HG03460 (cell line): Measurements from ENCODE around the gene TPI1.

Experiments
- ATAC-seq: cut with Tn5 transposase; IDR thresholded peaks from one replicate; pipeline ENCODE4 v1.9.1; 2021; ENCODE audit not compliant: unreplicated experiment

Gene TPI1

DNA sequence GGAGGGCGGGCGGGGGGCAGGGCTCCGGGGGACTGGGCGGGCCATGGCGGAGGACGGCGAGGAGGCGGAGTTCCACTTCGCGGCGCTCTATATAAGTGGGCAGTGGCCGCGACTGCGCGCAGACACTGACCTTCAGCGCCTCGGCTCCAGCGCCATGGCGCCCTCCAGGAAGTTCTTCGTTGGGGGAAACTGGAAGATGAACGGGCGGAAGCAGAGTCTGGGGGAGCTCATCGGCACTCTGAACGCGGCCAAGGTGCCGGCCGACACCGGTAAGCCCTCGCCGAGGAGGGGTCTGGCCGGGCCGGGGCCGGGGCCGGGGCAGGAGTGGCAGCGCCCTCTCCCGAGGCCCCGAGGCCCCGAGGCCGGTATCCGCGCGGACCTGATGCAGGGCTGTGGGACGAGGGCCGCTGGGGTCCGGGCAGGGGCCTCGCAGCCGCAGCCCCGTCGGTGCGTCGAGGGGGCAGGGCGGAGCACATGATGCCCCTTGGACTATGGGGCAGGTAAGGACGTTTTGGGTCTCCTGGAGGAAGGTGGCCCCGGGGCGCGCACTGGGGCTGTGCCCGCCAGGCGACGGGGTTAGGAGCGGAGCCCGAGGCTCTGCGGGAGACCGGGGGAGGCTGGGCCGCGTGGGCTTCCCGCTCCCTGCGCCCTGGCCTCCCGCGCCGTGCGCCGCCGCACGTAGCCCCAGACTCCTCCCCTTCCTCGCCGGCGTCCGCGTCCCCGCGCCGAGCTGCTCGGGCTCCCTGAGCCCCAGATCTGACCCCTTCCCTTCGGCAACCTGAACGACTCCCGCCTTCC, at the start of gene TPI1:
TPI1 (plus strand) TSS at position 119 of the 798 bp plus-strand sequence; CDS start at position 155, 36 bp downstream.
- ATAC-seq, result peak; percentile 63

DNA sequence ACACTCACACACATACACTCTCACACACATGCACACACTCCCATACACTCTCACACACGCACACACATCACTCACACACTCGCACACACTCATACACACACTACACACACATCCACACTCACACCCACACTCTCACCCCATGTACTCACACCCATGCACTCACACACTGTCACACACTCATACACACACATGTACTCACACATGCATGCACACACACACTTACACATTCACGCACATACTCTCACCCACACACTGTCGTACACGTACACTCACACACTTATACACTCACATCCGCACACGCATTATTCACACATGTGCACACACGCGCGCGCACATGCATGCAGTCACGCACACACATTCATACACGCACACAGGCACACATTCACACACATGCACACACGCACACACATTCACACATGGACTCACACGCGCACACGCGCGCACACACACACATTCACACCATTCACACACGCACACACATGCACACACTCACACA, 49.6 kb upstream of the TPI1 start:
- ATAC-seq, result no peak

DNA sequence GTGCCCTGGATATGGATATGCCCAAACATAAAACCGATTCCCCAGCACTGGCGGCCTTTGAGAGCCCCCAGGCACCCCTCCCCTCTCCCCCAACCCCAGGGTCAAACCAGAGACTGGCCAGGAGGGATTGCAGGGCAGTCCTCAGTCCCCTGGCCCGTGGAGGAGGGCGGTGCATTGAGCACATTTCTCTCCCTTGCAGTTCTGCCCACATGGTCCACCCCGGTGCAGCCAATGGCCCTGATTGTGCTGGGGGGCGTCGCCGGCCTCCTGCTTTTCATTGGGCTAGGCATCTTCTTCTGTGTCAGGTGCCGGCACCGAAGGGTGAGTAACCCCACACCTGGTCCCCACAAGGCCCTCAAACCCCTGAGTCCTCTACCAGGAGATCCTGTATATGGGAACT, 49.1 kb upstream of the TPI1 start:
- ATAC-seq, result no peak

DNA sequence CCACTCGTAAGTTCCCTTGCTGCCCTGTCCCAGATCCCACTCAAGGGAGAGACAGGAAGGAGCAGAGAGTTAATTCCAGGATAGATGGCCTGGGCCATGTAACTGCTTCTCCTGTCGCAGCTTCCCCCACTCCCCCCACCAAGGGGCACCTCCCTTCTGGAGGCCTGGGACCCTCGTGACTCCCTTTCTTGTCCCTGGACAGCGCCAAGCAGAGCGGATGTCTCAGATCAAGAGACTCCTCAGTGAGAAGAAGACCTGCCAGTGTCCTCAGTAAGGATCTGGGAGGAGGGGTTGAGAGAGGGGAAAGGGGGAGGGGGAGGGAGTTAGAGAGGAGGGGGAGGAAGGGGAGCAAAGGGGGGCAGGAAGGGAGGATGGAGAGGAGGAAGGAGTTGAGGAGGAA, 48.7 kb upstream of the TPI1 start:
- no peak for ATAC-seq

DNA sequence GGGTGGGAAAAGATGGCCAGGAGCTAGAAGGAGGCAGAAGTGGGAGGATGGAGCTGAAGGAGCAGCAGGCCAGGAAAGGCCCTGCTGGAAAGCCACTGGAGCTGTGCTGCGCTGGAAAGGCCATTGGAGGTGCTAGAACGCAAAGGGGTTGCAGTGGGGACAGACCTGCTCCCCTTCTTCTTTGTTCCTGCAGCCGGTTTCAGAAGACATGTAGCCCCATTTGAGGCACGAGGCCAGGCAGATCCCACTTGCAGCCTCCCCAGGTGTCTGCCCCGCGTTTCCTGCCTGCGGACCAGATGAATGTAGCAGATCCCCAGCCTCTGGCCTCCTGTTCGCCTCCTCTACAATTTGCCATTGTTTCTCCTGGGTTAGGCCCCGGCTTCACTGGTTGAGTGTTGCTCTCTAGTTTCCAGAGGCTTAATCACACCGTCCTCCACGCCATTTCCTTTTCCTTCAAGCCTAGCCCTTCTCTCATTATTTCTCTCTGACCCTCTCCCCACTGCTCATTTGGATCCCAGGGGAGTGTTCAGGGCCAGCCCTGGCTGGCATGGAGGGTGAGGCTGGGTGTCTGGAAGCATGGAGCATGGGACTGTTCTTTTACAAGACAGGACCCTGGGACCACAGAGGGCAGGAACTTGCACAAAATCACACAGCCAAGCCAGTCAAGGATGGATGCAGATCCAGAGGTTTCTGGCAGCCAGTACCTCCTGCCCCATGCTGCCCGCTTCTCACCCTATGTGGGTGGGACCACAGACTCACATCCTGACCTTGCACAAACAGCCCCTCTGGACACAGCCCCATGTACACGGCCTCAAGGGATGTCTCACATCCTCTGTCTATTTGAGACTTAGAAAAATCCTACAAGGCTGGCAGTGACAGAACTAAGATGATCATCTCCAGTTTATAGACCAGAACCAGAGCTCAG, 48.0 kb upstream of the TPI1 start:
- ATAC-seq, result no peak

DNA sequence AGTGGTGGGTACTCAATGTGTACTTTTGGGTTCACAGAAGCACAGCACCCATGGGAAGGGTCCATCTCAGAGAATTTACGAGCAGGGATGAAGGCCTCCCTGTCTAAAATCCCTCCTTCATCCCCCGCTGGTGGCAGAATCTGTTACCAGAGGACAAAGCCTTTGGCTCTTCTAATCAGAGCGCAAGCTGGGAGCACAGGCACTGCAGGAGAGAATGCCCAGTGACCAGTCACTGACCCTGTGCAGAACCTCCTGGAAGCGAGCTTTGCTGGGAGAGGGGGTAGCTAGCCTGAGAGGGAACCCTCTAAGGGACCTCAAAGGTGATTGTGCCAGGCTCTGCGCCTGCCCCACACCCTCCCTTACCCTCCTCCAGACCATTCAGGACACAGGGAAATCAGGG, 47.2 kb upstream of the TPI1 start:
- no peak for ATAC-seq

DNA sequence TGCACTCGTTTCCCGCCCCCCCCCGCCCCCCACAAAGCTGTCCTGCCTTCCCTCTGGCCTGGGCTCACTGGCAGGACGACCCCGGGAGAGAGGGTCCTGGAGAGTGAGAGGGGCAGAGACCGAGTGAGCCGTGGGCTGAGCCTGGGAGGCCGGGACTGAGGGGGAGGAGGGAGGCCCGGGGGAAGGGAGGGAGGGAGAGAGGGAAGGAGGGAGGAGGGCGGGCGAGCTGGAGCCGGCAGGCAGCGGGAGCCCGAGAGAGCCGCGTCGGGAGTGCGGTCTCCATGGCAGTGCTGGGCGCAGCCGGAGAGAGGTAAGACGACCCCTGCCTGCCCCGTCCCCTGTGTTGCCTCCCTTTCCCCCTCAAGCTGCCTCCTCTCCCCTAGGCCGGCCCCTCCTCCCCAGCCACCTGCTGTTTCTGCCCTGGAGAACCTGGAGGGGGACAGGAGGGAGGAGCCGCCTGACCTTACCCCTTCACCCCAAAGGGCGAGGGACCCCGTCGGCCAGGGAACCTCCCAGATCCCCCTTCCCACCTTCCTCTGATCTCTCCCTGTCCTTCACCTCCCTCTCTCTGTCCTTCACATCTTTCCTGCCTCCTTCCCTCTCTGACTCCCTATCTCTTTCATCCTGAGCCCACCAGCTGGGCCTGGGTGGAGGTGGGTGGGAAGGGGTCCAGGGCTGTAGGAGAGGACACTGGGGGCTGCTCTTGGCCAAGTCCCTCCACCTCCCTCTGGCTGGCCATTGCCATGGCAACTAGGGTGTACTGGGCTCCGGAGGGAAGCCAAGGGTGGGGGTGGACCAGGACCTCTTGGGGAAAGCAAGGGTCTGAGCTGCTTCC, 45.5 kb upstream of the TPI1 start, which contains the start of gene GPR162:
GPR162 (plus strand) TSS at position 231 of the 835 bp plus-strand sequence. CDS start 2,078 bp downstream, outside the sequence.
- no peak for ATAC-seq

DNA sequence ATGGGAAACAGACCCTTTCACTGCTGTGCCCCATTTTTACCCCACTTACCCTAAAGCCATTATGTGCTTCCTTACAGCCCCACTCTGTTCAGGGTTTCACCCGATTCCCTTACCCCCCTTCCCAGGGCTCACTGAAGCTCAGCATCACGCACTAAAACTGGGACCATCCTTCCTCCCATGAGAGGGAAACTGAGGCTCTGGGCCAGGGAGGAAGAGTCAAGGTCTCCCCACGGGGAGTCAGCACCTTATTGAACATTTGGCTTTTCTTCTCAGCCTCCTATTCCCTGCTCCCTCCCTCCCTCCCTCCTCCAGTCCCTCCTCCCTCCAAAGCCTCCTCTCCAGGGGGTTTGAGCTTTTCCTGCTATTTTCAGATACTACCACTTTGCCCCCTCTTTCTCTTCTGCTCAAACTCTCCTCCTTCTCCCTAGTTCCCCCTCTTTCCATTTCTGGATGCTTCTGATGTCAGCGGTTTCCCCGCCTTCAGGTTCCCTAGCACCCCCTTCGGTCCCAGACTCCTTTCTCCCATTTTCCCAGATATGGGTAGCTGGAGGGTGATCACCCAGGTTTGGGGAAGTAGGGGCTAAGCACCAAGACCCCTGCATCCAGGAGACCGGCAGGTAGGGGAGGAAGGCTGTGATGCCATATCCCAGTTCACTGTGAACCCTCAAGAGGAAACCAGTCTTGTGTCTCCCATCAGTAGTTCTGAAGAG, 44.8 kb upstream of the TPI1 start:
- no peak for ATAC-seq

DNA sequence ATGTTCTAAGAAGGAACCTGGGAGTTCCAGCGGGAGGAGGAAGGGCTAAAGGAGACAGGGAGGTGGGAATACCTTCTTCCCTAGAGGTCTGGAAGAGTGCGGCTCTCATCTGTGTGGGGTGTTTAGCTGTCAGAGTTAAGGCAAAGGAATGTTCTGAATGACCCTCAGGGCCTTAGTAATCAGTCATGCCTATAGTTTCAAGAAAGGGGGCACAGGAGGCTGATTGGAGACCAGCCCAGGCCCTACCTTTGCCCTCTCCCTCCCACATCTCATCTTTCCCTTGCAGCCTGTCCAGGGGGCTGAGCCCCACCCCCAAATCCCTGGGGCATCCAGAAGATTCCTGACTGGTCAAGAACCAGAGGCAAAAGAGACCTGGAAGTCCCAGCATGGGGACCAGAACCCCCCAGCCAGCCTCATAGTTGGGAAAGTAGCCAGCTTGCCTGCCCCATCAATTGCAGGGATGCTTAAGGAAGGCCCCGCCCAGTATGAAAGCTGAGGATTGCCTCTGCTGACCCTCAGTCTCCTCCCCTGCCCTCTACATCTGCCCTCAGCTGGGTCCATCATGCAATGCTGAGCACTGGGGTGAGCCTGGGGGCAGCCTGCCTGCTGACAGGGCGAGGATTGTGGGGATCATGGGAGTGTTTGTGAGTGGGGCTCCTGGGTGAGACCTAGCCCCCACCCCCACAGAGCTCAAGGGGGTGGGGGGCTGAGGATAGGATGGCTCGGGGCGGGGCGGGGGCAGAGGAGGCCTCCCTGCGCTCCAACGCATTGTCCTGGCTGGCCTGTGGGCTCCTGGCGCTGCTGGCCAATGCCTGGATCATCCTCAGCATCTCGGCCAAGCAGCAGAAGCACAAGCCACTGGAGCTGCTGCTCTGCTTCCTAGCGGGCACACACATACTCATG, 43.9 kb upstream of the TPI1 start:
- no peak for ATAC-seq

DNA sequence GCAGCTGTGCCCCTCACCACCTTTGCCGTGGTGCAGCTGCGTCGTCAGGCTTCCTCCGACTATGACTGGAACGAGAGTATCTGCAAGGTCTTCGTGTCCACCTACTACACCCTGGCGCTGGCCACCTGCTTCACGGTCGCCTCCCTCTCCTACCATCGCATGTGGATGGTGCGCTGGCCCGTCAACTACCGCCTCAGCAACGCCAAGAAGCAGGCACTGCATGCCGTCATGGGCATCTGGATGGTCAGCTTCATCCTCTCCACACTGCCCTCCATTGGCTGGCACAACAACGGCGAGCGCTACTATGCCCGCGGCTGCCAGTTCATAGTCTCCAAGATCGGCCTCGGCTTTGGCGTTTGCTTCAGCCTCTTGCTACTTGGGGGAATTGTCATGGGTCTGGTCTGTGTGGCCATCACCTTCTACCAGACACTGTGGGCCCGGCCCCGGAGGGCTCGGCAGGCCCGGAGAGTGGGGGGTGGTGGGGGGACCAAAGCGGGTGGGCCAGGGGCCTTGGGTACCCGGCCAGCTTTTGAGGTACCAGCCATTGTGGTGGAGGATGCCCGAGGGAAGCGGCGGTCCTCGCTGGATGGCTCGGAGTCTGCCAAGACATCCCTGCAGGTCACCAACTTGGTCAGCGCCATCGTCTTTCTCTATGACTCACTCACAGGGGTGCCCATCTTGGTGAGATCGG, 43.1 kb upstream of the TPI1 start:
- no peak for ATAC-seq

DNA sequence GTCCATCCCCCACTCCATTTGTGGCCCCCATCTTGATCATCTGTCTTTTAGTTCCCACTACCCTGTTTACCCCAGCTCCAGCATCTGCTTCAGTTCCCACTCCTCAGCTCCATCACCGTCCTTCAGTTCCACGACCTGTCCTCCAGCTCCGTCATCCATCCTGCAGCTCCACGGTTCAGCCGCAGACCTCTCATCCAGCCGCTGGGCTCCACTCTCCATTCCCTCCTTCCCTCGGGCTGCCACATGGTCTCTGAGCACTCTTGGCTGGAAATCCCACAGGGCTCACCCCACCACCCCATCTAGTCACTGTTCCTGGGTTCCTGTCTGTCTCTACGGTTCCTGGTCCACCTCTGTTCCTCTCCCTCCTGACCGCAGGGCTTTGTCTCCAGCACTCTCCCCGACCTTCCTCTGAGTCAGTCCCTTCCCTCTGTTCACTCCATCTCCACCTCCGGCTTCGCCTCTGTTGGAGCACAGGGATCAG, 42.4 kb upstream of the TPI1 start:
- ATAC-seq, result no peak

DNA sequence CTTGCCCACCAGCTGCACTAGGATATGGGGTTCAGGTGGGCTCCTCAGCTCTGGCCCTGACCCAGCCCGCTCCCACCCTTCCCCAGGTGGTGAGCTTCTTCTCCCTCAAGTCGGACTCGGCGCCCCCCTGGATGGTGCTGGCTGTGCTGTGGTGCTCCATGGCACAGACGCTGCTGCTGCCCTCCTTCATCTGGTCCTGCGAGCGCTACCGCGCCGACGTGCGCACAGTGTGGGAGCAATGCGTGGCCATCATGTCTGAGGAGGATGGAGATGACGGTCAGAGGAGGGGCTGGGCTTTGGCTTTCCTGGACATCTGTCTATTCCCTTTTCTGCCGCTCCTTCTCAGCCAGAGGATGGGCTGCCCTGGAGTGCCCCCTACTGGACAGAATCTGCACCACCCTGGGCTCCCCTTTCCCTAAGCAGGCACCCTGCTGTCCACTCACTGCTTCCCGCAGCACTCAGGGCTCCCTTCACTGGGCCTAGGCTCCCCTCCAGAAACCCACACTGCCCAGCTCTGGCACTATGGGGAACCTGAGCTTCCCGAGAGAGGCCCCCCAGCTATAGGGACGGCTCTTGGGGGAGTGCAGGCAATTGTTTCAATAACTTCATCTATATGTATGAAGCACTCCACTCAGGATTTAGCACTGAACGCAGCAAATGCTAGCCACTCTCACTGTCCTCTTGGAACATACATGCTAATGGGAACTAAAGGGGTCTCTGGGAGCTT, 41.8 kb upstream of the TPI1 start:
- no peak for ATAC-seq

DNA sequence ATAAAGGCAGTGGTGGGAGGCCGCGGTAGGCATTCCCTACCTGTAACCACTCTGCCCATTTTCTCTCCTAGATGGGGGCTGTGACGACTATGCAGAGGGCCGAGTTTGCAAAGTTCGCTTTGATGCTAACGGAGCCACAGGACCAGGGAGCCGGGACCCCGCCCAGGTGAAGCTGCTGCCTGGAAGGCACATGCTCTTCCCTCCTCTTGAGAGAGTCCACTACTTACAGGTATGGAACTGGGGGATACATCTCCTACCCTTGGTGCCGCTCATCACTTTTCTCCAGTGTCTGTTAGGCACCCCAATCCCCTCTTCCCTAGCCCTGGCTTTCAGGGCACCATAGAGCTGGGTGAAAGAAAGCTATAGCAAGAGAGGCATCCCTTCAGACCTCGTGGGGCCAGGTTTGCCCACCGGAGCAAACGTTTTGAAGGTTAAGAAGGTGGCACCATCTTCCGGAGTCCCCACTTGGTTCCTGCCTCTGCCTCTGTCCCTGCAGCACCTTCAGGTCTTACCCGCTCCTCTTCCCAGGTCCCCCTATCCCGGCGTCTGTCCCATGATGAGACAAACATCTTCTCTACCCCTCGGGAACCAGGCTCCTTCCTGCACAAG, 41.1 kb upstream of the TPI1 start:
- no peak for ATAC-seq

DNA sequence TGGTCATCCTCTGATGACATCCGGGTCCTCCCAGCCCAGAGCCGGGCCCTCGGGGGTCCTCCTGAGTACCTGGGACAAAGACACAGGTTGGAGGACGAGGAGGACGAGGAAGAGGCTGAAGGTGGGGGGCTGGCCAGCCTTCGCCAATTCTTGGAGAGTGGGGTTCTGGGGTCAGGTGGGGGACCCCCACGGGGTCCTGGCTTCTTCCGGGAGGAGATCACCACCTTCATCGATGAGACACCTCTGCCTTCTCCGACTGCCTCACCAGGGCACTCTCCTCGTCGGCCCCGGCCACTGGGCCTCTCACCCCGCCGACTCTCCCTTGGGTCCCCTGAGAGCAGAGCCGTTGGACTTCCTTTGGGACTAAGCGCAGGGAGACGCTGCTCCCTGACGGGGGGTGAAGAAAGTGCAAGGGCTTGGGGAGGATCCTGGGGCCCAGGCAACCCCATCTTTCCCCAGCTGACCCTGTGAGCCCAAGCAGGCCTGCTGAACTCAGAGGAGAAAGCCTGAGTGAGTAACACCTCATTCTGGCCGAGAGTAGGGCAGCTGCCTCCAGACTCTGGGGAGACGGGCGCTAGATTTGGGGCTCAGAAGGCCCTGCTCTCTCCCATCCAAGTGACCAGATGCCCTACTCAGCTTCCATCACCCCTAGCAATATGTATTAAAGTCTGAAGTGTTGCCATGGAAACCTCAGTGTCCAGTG, 40.4 kb upstream of the TPI1 start:
- no peak for ATAC-seq

DNA sequence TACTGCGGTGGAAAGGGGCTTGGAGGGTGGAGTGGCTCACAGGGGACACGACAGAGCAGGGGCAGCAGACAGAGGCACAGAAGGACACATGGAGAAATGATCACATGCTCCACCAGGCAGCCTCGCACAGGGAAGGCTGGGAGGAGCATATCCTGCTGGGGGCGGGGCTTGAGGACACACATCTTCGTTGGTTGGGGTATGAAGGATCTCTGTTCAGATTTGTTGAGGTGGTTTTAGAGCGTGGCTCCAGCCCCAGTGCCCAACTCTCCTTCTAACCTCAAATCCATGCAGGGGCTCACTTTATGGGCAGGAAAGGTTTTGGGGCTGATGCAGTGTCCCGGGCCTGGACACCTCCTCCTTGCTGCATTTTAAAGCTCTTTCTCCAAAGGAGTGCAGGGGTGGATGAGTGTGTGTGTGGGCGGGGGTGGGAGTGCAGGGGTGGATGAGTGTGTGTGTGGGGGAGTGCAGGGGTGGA, 39.9 kb upstream of the TPI1 start:
- ATAC-seq, result no peak

DNA sequence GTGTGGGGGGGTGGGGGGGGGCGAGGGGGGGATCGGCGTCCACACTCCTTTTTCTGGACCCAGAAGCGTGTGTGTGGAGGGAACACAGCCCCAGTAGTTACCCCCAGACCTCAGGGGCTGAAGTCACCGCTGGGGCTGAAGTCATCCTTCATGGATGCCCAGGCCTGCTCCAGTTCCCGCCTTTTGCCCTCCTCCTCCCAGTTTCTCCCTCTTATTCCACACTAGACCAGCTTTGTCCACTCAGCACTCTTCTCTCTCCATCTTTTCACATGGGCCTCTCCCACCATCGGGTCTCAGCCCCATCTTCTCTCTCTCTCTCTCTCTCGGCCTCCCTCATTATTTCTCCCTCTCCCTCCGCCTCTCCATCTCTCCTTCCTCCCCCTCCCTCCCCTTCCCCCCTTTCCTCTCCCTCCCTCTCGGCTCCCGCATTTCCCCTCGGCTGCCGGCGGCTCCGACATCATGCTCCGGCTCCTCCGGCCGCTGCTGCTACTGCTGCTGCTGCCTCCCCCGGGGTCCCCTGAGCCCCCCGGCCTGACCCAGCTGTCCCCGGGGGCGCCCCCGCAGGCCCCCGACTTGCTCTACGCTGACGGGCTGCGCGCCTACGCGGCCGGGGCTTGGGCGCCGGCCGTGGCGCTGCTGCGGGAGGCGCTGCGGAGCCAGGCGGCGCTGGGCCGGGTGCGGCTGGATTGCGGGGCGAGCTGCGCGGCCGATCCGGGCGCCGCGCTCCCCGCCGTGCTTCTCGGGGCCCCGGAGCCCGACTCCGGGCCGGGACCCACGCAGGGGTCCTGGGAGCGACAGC, 39.1 kb upstream of the TPI1 start, which contains the start of gene P3H3:
P3H3 (plus strand) TSS at position 426 of the 799 bp plus-strand sequence; CDS start at position 460, 34 bp downstream.
- ATAC-seq, result no peak
